Measurements from ENCODE around the gene SPATA6.

The SPATA6 gene

GRCh38 chr1:48263041-48263440 lies 209.0 kb downstream of the SPATA6 start:
- H3K4me2 ChIP-seq (ENCODE audit: low read length): no peak overlapping the region

GRCh38 chr1:48261881-48262400 lies 210.1 kb downstream of the SPATA6 start:
- no peak for TF ChIP-seq CTCF (IDR thresholded peaks at IDR 0.05; ENCODE audit: low read length)
- TF ChIP-seq EZH2 (IDR thresholded peaks at IDR 0.05; ENCODE audit: borderline replicate concordance, low read length): no peak
- Histone ChIP-seq H3K9me3 (ENCODE audit: low read length) (no peaks in the 10 kb centered on the region), H3K9ac (ENCODE audit: low read length) (no peak overlapping the region), H3K27me3 (ENCODE audit: insufficient read depth, low read length) (no peaks in the 10 kb centered on the region), H3K4me1 (ENCODE audit: insufficient read depth, low read length, severe bottlenecking) (no peaks in the 10 kb centered on the region), H3K36me3 (ENCODE audit: insufficient read depth, low read length) (no peaks in the 10 kb centered on the region), H3K27ac (ENCODE audit: low read depth, low read length, poor library complexity, severe bottlenecking) (no peak overlapping the region), H2AFZ (ENCODE audit: low read length) (no peak overlapping the region), H3K79me2 (ENCODE audit: insufficient read depth, low read length) (no peaks in the 10 kb centered on the region), H3F3A (ENCODE audit: insufficient read depth, low read length) (no peaks in the 10 kb centered on the region), H4K20me1 (ENCODE audit: insufficient read depth, low read length) (no peaks in the 10 kb centered on the region), H3K4me3 (ENCODE audit: low read depth, low read length, poor library complexity, severe bottlenecking) (no peak overlapping the region), H3K4me2 (ENCODE audit: low read length) (no peak overlapping the region), H3K9me2 (ENCODE audit: low read depth, low read length) (no peaks in the 10 kb centered on the region)

More at GRCh38 chr1:48263041-48263440, 209.0 kb downstream of the SPATA6 start:
- TF ChIP-seq EZH2 (IDR thresholded peaks at IDR 0.05; ENCODE audit: borderline replicate concordance, low read length) (no peak), CTCF (IDR thresholded peaks at IDR 0.05; ENCODE audit: low read length) (no peak)
- Histone ChIP-seq H3K9me3 (ENCODE audit: low read length) (no peaks in the 10 kb centered on the region), H3K36me3 (ENCODE audit: insufficient read depth, low read length) (no peaks in the 10 kb centered on the region), H3K4me3 (ENCODE audit: low read depth, low read length, poor library complexity, severe bottlenecking) (no peak overlapping the region), H3K79me2 (ENCODE audit: insufficient read depth, low read length) (no peaks in the 10 kb centered on the region), H2AFZ (ENCODE audit: low read length) (no peak overlapping the region), H3K4me1 (ENCODE audit: insufficient read depth, low read length, severe bottlenecking) (no peaks in the 10 kb centered on the region), H3K9me2 (ENCODE audit: low read depth, low read length) (no peaks in the 10 kb centered on the region), H3F3A (ENCODE audit: insufficient read depth, low read length) (no peaks in the 10 kb centered on the region), H3K9ac (ENCODE audit: low read length) (no peak overlapping the region), H3K27me3 (ENCODE audit: insufficient read depth, low read length) (no peaks in the 10 kb centered on the region), H3K27ac (ENCODE audit: low read depth, low read length, poor library complexity, severe bottlenecking) (no peak overlapping the region), H4K20me1 (ENCODE audit: insufficient read depth, low read length) (no peaks in the 10 kb centered on the region)

GRCh38 chr1:48258106-48258505 lies 213.9 kb downstream of the SPATA6 start:
- Histone ChIP-seq H3K9me2 (ENCODE audit: low read depth, low read length) (no peaks in the 10 kb centered on the region), H3K27me3 (ENCODE audit: insufficient read depth, low read length) (no peaks in the 10 kb centered on the region), H3K4me2 (ENCODE audit: low read length) (no peak overlapping the region), H3K36me3 (ENCODE audit: insufficient read depth, low read length) (no peaks in the 10 kb centered on the region), H3K79me2 (ENCODE audit: insufficient read depth, low read length) (no peaks in the 10 kb centered on the region), H4K20me1 (ENCODE audit: insufficient read depth, low read length) (no peaks in the 10 kb centered on the region), H3K9ac (ENCODE audit: low read length) (no peak overlapping the region), H3K4me1 (ENCODE audit: insufficient read depth, low read length, severe bottlenecking) (no peaks in the 10 kb centered on the region), H2AFZ (ENCODE audit: low read length) (no peak overlapping the region), H3K9me3 (ENCODE audit: low read length) (no peaks in the 10 kb centered on the region), H3F3A (ENCODE audit: insufficient read depth, low read length) (no peaks in the 10 kb centered on the region), H3K4me3 (ENCODE audit: low read depth, low read length, poor library complexity, severe bottlenecking) (no peak overlapping the region), H3K27ac (ENCODE audit: low read depth, low read length, poor library complexity, severe bottlenecking) (no peak overlapping the region)
- TF ChIP-seq EZH2 (IDR thresholded peaks at IDR 0.05; ENCODE audit: borderline replicate concordance, low read length) (no peak), CTCF (IDR thresholded peaks at IDR 0.05; ENCODE audit: low read length) (no peak)

All from OCI-LY1 (cell line).